ES-I3 (cell line): ENCODE data around the gene EIPR1.
"Not testable (repeated sequence)": the region's sequence is repeated elsewhere in the genome, so short reads cannot be mapped to it uniquely, and the experiment has no call there.

Experiments used
- H3K36me3 ChIP-seq: 2 replicates; pipeline ENCODE4 v1.6.1; 2013; ENCODE audit warnings: mild to moderate bottlenecking, low read length, control low read depth, moderate library complexity; ENCODE audit not compliant: insufficient read depth
- H3K4me1 ChIP-seq: 2 replicates; pipeline ENCODE4 v1.6.1; 2013; ENCODE audit warnings: mild to moderate bottlenecking, control low read depth, low read length; ENCODE audit not compliant: insufficient read depth
- H3K9ac ChIP-seq: 2 replicates; pipeline ENCODE4 v1.6.1; 2013; ENCODE audit warnings: low read depth, mild to moderate bottlenecking, low read length, moderate library complexity
- H3K9me3 ChIP-seq: 2 replicates; pipeline ENCODE4 v1.6.1; 2013; ENCODE audit warnings: mild to moderate bottlenecking, low read length, moderate library complexity; ENCODE audit not compliant: control insufficient read depth, insufficient read depth

The EIPR1 gene

DNA sequence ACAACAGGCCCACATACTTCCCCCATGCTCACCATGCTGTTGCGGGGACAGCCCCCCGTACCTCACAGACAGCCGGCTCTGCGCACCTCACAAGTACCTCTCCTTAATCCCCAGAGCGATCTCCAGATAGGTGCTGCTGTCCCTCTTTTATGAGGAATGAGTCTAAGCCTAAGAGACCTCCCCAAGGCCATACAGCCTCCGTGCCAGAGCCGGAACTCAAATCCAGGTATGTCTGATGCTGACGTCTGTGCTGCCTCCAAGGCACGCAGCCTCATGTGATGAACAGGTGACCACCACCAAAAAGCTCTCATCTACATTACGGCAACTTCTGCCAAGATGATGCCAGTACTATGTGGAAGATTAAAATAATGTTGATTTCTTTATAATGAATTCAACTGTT is 85.2 kb downstream of the EIPR1 start:
- no peaks in the 10 kb centered on the region for H3K36me3 ChIP-seq
- H3K9ac ChIP-seq, result no peak overlapping the region
- no peaks in the 10 kb centered on the region for H3K9me3 ChIP-seq
- no peaks in the 10 kb centered on the region for H3K4me1 ChIP-seq

DNA sequence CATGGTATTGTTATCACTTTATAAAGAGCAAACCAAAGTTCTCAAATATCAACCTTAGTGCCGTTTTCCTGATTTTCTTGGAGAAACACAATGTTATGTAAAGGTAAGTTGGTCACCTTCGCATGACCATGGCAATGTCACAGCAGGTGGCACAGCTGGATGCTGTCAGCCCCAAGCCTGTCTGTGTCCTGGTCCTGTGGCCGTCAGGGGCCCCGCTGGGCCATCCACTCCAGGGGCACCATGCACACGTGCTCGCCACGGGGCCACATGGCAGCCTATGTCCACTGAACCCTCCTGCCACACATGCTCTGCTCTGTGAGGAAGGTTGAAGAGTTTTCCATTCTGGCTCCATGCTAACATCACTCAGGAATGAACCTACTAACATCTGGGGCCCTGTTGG is 85.9 kb downstream of the EIPR1 start:
- Histone ChIP-seq H3K9me3 (no peaks in the 10 kb centered on the region), H3K36me3 (no peaks in the 10 kb centered on the region), H3K9ac (no peak overlapping the region), H3K4me1 (no peaks in the 10 kb centered on the region)

DNA sequence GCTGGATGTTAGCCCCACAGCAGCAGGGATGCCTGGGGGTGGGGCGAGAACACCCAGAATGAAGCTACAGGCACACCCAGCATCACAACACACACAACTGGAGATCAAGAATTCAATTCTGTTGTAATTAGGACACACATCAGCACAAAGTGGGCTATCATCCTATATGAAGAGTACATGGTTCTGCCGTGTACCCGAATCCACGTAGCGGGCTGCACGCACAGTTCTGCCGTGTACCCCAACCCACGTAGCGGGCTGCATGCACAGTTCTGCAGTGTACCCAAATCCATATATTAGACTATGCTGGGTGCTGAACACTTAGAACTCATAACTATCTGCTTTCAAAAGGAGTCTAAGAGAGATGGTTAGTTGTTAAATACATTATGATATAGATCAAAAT is 86.5 kb downstream of the EIPR1 start:
- Histone ChIP-seq H3K36me3 (no peaks in the 10 kb centered on the region), H3K9ac (no peak overlapping the region), H3K9me3 (no peaks in the 10 kb centered on the region), H3K4me1 (no peaks in the 10 kb centered on the region)

DNA sequence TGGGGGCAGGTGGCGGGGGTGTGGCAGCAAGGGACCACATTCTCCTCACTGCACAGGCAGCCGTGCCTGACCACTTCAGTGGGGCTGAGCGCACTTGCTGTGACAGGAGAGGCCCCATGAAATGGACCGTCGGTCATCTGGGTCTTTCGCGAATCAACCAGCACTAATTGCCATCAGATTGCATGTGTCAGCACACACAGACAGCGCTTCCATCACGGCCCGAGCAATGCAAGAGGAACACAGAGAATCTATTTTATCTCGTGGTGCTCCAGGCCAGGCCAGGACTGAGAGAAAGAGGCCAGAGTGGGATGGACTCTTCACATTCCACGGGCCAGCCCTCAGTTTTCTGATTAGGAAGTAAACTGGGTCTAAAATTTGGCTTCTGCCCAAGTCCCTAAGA is 87.0 kb downstream of the EIPR1 start:
- no peaks in the 10 kb centered on the region for H3K36me3 ChIP-seq
- H3K9me3 ChIP-seq, result no peaks in the 10 kb centered on the region
- no peaks in the 10 kb centered on the region for H3K4me1 ChIP-seq
- no peak overlapping the region for H3K9ac ChIP-seq

DNA sequence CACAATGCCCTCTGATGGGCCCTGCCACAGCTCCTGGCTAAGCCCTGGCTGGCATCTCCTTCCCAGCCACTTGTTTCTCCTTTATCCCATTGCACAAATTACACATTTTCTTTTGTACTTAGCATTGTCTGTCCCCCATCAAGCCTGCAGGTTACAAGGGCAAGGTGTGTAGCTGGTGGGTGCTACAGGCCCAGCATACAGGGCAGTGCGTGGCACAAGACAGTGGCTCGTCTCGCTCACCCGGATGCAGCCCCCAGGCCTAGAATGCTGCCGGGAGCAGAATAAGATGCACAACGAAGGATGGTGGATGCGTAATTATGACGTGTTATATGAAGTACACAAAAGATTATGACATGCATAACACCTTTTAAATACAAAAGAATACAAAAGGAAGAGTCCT is 87.6 kb downstream of the EIPR1 start:
- H3K9ac ChIP-seq, result no peak overlapping the region
- H3K9me3 ChIP-seq, result no peaks in the 10 kb centered on the region
- H3K36me3 ChIP-seq, result no peaks in the 10 kb centered on the region
- H3K4me1 ChIP-seq, result no peaks in the 10 kb centered on the region

DNA sequence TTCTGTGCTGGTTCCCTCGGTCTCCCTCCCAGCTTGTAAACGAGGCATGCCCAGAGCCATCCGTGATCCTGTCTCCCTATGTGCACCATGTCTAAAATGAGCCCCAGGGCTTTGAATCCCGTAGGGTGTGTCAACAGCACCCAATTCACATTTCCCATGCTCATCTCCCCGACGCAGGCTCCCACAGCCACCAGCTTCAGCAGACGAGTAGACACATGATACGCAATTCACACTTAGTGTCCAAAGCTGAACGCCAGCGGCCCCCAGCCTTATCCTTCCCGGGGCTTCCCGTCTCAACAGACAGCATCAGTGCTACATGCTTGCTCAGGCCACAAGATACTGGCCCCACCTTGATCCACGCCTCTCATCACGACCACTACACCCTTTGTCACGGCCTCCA is 88.1 kb downstream of the EIPR1 start:
- Histone ChIP-seq H3K9ac (no peak overlapping the region), H3K9me3 (no peaks in the 10 kb centered on the region), H3K4me1 (no peaks in the 10 kb centered on the region), H3K36me3 (no peaks in the 10 kb centered on the region)

DNA sequence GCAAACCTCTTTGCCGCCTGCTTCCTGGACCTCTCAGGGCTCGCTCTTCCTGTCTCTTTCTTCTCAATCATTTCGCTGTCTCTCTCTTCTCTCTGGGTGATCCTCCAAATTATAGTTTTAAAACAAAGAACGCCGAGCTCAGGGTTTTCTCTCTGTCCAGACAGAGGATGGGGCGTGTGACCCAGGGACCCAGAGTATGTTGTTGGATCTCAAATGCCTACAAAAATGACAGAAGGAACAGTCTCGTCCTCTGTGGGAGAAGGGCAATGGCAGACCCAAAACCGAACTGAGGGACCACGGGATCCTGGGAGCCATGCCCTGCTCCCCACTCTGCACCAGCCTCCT is 88.5 kb downstream of the EIPR1 start:
- Histone ChIP-seq H3K4me1 (no peaks in the 10 kb centered on the region), H3K9ac (no peak overlapping the region), H3K36me3 (no peaks in the 10 kb centered on the region), H3K9me3 (no peaks in the 10 kb centered on the region)

DNA sequence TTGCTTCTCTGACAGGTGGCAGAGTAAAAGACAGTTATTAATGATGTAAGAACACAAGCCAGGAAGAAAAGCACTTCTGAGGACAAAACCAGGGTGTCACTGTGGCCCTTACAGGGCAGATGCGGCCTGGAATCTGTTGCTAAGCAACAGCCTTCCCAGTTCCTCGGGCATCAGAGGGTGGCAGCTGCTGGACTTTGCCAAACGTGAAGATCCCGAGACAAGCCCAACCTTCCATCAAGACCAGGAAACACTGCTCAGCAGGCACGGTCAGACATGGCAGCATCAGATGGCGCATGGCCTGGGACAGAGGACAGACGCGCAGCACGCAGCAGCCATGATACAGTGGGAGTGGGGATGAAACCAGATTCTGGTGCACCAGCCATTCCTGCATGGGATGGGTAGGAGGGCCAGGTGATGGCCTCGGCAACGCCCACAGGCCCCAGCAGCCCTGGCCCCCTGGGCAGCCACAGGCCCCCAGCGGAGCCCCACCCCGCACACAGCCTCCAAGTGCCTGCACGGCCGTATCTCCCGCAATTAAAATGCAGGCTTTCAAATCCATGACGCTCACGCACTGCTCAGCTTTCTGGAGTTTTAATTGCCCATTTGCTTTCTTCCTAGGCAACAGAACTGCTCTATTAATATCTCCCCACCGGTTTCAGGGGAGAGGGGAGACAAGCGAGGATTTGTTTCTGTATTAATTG is 89.0 kb downstream of the EIPR1 start:
- no peaks in the 10 kb centered on the region for H3K9me3 ChIP-seq
- H3K36me3 ChIP-seq, result no peaks in the 10 kb centered on the region
- H3K9ac ChIP-seq, result no peak overlapping the region
- H3K4me1 ChIP-seq, result no peaks in the 10 kb centered on the region

DNA sequence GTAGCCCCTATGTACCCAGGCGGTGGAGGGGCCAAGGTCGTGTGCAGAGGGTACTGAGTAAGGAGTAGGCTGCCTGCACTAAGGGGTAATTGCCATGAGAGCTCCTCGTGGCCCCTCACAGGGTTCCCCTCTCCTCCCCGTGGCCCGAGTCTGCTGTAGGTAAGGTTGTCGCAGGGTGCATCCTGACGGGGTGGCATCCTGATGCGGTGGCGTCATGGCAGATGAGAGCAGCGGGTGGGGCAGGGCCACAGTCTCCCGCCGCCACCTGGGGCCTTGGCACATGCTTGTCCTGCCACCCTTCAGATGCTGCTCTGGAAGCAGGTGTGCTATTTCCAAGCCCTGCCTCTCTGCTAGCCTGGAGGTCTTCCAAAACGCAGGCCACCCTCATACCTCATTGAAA is 89.7 kb downstream of the EIPR1 start:
- Histone ChIP-seq H3K9ac (no peak overlapping the region), H3K9me3 (no peaks in the 10 kb centered on the region), H3K36me3 (no peaks in the 10 kb centered on the region), H3K4me1 (no peaks in the 10 kb centered on the region)

DNA sequence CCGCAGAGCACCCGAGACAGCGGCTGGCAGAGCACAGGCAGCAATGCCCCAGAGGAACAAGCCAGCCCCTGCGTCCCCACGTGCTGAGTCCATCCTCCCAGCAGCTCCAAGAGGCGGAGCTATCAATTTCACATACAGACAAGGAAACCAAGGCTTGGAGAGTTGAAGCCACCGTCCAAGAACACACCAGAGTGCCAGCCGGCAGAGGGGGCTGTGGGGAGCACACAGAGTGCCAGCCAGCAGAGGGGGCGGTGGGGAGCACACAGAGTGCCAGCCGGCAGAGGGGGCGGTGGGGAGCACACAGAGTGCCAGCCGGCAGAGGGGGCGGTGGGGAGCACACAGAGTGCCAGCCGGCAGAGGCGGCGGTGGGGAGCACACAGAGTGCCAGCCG is 91.0 kb downstream of the EIPR1 start:
- H3K4me1 ChIP-seq, H3K9me3 ChIP-seq, H3K36me3 ChIP-seq, H3K9ac ChIP-seq: not testable (repeated sequence)

DNA sequence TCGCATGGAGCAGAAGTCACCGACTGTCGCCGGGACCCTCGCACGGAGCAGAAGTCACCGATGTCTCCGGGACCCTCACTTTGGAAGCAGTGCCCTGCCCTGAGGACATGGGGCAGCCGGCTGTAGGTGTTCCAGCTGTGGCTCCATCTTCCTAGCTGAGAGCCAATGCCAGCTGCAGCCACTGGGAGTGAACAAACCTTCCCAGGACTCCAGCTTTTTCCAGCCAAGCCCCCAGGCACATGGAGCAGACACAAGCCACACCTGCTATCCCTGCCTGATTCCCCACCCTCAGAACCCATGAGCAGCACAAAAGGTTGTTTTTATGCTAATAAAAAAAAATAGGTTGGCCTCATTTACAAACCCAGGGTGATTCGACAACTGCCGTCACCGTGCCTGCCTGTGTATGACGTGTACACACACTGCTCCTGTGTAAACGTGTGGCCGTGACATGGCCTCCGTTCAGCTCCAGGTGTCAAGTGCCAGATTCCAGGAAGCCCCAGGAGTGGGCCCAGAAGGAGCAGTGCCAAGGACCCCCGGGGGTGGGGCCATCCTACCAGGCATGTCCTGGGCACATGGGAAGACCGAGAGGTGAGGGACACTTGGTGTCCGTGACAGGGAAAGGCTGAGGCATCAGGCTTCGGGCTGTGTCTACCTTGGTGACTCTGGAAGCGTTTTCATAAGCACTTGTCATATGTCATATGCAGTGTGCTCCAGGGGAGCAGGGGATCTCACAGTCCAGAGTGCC is 91.5 kb downstream of the EIPR1 start:
- no peaks in the 10 kb centered on the region for H3K9me3 ChIP-seq

DNA sequence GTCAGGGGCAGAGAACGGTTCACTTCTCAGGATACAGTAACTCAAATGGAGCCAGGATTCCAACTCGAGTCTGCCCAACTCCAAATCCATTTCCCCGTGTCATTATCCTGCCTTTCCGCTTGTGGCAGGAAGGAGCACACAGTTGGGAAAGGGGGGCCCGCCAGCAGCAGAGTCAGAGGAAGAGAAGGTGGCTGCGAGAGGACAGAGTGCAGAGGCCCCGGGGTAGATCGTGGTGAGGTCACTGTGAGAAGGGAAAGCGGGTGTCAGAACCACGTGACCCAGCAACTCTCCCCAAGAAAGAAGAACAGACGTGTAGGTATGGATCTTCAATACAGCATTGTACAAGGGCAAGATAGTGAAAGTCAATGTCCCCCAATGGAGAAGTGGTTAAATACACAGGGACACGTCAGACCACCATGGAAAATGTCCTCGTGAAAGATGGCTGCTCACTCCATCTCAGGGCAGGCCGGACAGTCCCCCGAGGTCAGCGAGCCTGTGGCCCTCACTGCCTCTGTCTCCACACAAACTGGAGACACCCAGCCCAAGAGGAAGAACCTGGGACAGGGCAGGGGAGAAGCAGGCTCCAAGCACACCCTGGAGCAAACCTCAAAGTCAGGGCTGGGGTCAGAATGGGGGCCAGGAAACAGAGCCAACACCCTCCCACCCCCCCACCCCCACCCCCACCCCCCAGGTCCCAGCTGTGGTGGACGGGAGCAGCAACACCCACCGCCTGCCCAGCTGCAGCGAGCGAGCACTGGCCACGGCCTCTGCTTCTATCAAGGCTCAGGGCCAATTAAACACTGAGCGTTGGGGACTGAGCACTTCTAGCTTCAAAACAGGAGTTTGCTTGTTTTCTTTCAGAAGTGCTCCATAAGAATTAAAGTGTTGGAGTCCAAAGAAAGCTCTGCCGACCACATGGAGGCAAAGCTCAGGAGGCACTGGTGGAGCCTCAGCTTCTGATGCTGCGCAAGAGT is 92.7 kb downstream of the EIPR1 start:
- Histone ChIP-seq H3K4me1 (no peaks in the 10 kb centered on the region), H3K36me3 (no peaks in the 10 kb centered on the region), H3K9me3 (no peaks in the 10 kb centered on the region), H3K9ac (no peak overlapping the region)

More for the DNA sequence above, 91.5 kb downstream of the EIPR1 start:
- Histone ChIP-seq H3K4me1 (no peaks in the 10 kb centered on the region), H3K9ac (no peak overlapping the region), H3K36me3 (no peaks in the 10 kb centered on the region)

DNA sequence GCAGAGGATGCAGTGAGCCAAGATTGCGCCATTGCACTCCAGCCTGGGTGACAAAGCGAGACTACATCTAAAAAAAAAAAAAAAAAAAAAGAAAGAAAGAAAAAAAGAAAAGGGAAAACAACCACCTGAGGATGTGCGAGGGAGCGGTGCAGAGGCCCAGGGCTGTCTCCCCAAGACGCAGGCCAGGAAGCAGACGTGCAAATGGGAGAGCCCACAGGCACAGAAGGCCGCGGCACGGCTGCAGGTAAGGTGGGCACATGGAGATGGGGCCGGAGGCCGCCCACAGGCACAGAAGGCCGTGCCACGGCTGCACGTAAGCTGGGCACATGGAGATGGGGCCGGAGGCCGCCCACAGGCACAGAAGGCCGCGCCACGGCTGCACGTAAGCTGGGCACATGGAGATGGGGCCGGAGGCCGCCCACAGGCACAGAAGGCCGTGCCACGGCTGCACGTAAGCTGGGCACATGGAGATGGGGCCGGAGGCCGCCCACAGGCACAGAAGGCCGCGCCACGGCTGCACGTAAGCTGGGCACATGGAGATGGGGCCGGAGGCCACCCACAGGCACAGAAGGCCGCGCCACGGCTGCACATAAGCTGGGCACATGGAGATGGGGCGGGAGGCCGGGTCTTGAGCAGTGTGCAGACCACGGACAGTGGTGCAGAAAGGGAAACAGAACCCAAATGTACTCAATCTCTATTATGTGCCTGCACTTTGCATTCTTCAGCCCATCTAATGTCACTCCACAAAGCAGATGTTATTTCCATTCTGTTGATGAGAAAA is 93.6 kb downstream of the EIPR1 start:
- not testable (repeated sequence) for H3K4me1 ChIP-seq, H3K36me3 ChIP-seq, H3K9me3 ChIP-seq

DNA sequence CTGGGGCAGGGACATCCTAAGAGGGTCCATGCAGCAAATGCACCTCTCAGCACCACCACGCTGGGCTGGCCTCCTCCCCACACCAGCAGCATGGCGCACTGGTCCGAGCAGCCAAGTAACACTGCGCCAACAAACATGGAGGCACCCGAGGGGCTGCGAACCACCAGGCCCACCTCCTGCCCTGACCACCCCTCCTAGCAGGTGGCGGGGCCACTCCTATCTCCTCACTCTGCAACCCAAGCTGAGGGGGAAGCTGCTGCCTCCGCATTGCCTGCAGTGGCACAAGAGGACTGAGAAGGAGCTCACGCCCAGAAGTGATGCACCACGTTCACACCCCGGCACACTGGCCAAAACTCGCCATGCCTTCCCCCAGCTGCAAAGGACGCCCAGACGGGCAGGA is 94.4 kb downstream of the EIPR1 start:
- Histone ChIP-seq H3K4me1 (no peaks in the 10 kb centered on the region), H3K9me3 (no peaks in the 10 kb centered on the region), H3K9ac (no peak overlapping the region), H3K36me3 (no peaks in the 10 kb centered on the region)

More for the DNA sequence above, 93.6 kb downstream of the EIPR1 start:
- H3K9ac ChIP-seq, result not testable (repeated sequence)
